Ishikawa (cell line): ENCODE data around the gene COL23A1.

Source experiments
- CREB1 ChIP-seq: IDR thresholded peaks from 2 replicates; pipeline ENCODE4 v1.6.1; 2012; ENCODE audit warnings: low read depth
- EP300 ChIP-seq: IDR thresholded peaks from 2 replicates; pipeline ENCODE4 v1.6.1; 2012; ENCODE audit warnings: borderline replicate concordance
- RAD21 ChIP-seq: IDR thresholded peaks from 2 replicates; pipeline ENCODE4 v1.6.1; 2012; ENCODE audit warnings: low read depth
- TCF12 ChIP-seq: IDR thresholded peaks from 2 replicates; pipeline ENCODE4 v1.6.1; 2012; ENCODE audit warnings: low read depth
- YY1 ChIP-seq: IDR thresholded peaks from 2 replicates; pipeline ENCODE4 v1.6.1; 2012; ENCODE audit warnings: low read depth
- TF ChIP-seq, protein P1 (sequence below): IDR thresholded peaks from 2 replicates; pipeline ENCODE4 v1.6.1; 2012

GRCh38 chr5:178327931-178328711 lies 262.1 kb downstream of the COL23A1 start:
- TF ChIP-seq YY1 (no peak), TCF12 (no peak), RAD21 (no peak), EP300 (no peak), CREB1 (no peak)
- TF ChIP-seq, protein P1, sequence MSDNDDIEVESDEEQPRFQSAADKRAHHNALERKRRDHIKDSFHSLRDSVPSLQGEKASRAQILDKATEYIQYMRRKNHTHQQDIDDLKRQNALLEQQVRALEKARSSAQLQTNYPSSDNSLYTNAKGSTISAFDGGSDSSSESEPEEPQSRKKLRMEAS = no peak
